H1 (cell line): ENCODE data around the gene GABARAPL1. TPM values are rescaled to one million over a fixed set of nuclear protein-coding genes. Genes with fewer than 3 reads are reported as not detected.

Experiments used
- CTCF ChIA-PET: fragments of 300-600 bp; sonication (Branson Sonifier 250); formaldehyde crosslinking; loops from one replicate; lab custom pipeline; 2021; ENCODE audit not compliant: partially characterized antibody; lab: Charles Lee
- POLR2A ChIA-PET: fragments of 300-600 bp; sonication (Branson Sonifier 250); formaldehyde crosslinking; loops from one replicate; lab custom pipeline; 2021; ENCODE audit warnings: inconsistent platforms; ENCODE audit not compliant: partially characterized antibody; lab: Charles Lee
- DNase-seq, 2 experiments: peaks; one replicate each; pipeline versions ENCODE4 v3.0.0 to v3.0.0-alpha.2; 2010 to 2022; ENCODE audit warnings: low spot score in 2 of 2, low read depth in 1 of 2, mixed read lengths in 1 of 2
- FAIRE-seq: peaks from 2 replicates; lab custom pipeline; 2011; peaks lifted over from hg19 to GRCh38; lab: Jason Lieb, UNC
- H2AFZ ChIP-seq: 2 replicates; pipeline ENCODE4 v1.8.1; 2012; ENCODE audit warnings: low read length, inconsistent platforms
- H2AK5ac ChIP-seq: 2 replicates; pipeline ENCODE4 v1.6.1; 2013; ENCODE audit warnings: low read depth, low read length
- H2BK120ac ChIP-seq: replicated peaks from 2 replicates; pipeline ENCODE3; 2013; ENCODE audit warnings: low read depth, low read length, inconsistent platforms
- H2BK12ac ChIP-seq: 2 replicates; pipeline ENCODE4 v1.6.1; 2013; ENCODE audit warnings: low read depth, low read length
- H2BK15ac ChIP-seq: 2 replicates; pipeline ENCODE4 v1.6.1; 2013; ENCODE audit warnings: low read length
- H2BK20ac ChIP-seq: 2 replicates; pipeline ENCODE4 v1.6.1; 2013; ENCODE audit warnings: low read length
- H2BK5ac ChIP-seq: 2 replicates; pipeline ENCODE4 v1.6.1; 2013; ENCODE audit warnings: low read depth, low read length
- H3K14ac ChIP-seq: 2 replicates; pipeline ENCODE4 v1.6.1; 2013; ENCODE audit warnings: inconsistent platforms; ENCODE audit not compliant: insufficient read length
- H3K18ac ChIP-seq: 2 replicates; pipeline ENCODE4 v1.6.1; 2013; ENCODE audit warnings: low read length; ENCODE audit errors: extremely low read depth
- H3K23ac ChIP-seq: 2 replicates; pipeline ENCODE4 v1.6.1; 2013; ENCODE audit warnings: inconsistent platforms; ENCODE audit not compliant: insufficient read length
- H3K23me2 ChIP-seq: 2 replicates; pipeline ENCODE4 v1.6.1; 2013; ENCODE audit warnings: low read depth, low read length
- H3K27ac ChIP-seq: 2 replicates; pipeline ENCODE4 v1.6.1; 2011; ENCODE audit warnings: low read depth, low read length, inconsistent platforms
- H3K27me3 ChIP-seq, 4 experiments: replicated peaks in 1 of 4; 1 replicate in 1 of 4; 2 replicates in 3 of 4; pipeline versions ENCODE4 v1.6.1 to v1.8.1; 2011 to 2013; ENCODE audit warnings: low read length in 3 of 4, mild to moderate bottlenecking in 3 of 4, inconsistent platforms in 2 of 4, mixed read lengths in 2 of 4, moderate library complexity in 1 of 4; ENCODE audit not compliant: control insufficient read depth in 3 of 4, insufficient read depth in 3 of 4; ENCODE audit errors: extremely low read depth in 1 of 4
- H3K36me3 ChIP-seq, 4 experiments: 2 replicates each; pipeline versions ENCODE4 v1.6.1 to v1.8.1; 2011 to 2013; ENCODE audit warnings: mild to moderate bottlenecking in 4 of 4, low read length in 3 of 4, moderate library complexity in 2 of 4, control low read depth in 1 of 4, inconsistent platforms in 1 of 4; ENCODE audit not compliant: insufficient read depth in 4 of 4, control insufficient read depth in 2 of 4
- H3K4ac ChIP-seq: replicated peaks from 2 replicates; pipeline ENCODE3; 2013; ENCODE audit warnings: low read length, low read depth, mixed read lengths, inconsistent platforms; ENCODE audit not compliant: insufficient read length
- H3K4me1 ChIP-seq, 4 experiments: replicated peaks in 1 of 4; 1 replicate in 1 of 4; 2 replicates in 3 of 4; pipeline versions ENCODE4 v1.6.1 to v1.8.1; 2011 to 2013; ENCODE audit warnings: low read length in 3 of 4, inconsistent platforms in 2 of 4, mixed read lengths in 1 of 4; ENCODE audit not compliant: insufficient read depth in 4 of 4, control insufficient read depth in 3 of 4
- H3K4me2 ChIP-seq, 2 experiments: 2 replicates each; pipeline versions ENCODE4 v1.6.1 to v1.8.1; 2011 to 2013; ENCODE audit warnings: low read depth in 2 of 2, low read length in 2 of 2, control low read depth in 1 of 2, inconsistent platforms in 1 of 2, mild to moderate bottlenecking in 1 of 2; ENCODE audit not compliant: insufficient read depth in 1 of 2
- H3K4me3 ChIP-seq, 4 experiments: fragments of 200-600, 300-600 bp in 1 of 4; sonication (generic), shearing (Covaris generic), sonication (Bioruptor Twin) in 1 of 4; 2 replicates each; pipeline versions ENCODE4 v1.5.1 to v1.8.1; 2011 to 2016; ENCODE audit warnings: low read length in 4 of 4, low read depth in 3 of 4, control low read depth in 2 of 4, inconsistent platforms in 2 of 4, mild to moderate bottlenecking in 2 of 4, mixed read lengths in 1 of 4, moderate library complexity in 1 of 4; ENCODE audit not compliant: insufficient read depth in 2 of 4; ENCODE audit errors: extremely low read depth in 1 of 4
- H3K56ac ChIP-seq: replicated peaks from 2 replicates; pipeline ENCODE3; 2013; ENCODE audit warnings: low read depth, mild to moderate bottlenecking, mixed read lengths, low read length, inconsistent platforms; ENCODE audit not compliant: insufficient read length
- H3K79me1 ChIP-seq: 2 replicates; pipeline ENCODE4 v1.6.1; 2013; ENCODE audit warnings: low read depth, low read length, control low read depth
- H3K79me2 ChIP-seq, 2 experiments: 2 replicates each; pipeline versions ENCODE4 v1.6.1 to v1.8.1; 2012 to 2013; ENCODE audit warnings: low read length in 2 of 2, mild to moderate bottlenecking in 2 of 2, inconsistent platforms in 1 of 2; ENCODE audit not compliant: insufficient read depth in 2 of 2, control insufficient read depth in 1 of 2
- H3K9ac ChIP-seq, 4 experiments: replicated peaks in 1 of 4; 1 replicate in 1 of 4; 2 replicates in 3 of 4; pipeline versions ENCODE4 v1.6.1 to v1.8.1; 2011 to 2013; ENCODE audit warnings: low read depth in 3 of 4, low read length in 3 of 4, control low read depth in 2 of 4, mild to moderate bottlenecking in 2 of 4, moderate library complexity in 2 of 4, inconsistent platforms in 1 of 4; ENCODE audit errors: extremely low read depth in 1 of 4
- H3K9me3 ChIP-seq, 2 experiments: 2 replicates each; pipeline versions ENCODE4 v1.6.1 to v1.8.1; 2012 to 2013; ENCODE audit warnings: mild to moderate bottlenecking in 2 of 2, moderate library complexity in 2 of 2, control low read depth in 1 of 2, inconsistent platforms in 1 of 2, low read depth in 1 of 2, low read length in 1 of 2, mixed read lengths in 1 of 2; ENCODE audit not compliant: insufficient read depth in 2 of 2
- H4K20me1 ChIP-seq, 2 experiments: replicated peaks in 1 of 2; 2 replicates each; pipeline versions ENCODE3 to v1.8.1; 2011 to 2013; ENCODE audit warnings: inconsistent platforms in 2 of 2, low read length in 2 of 2, mild to moderate bottlenecking in 1 of 2; ENCODE audit not compliant: insufficient read depth in 2 of 2, control insufficient read depth in 1 of 2
- H4K5ac ChIP-seq: 2 replicates; pipeline ENCODE4 v1.6.1; 2013; ENCODE audit warnings: low read length, low read depth, mixed read lengths, inconsistent platforms; ENCODE audit not compliant: insufficient read length
- H4K8ac ChIP-seq: 2 replicates; pipeline ENCODE4 v1.8.0; 2013; ENCODE audit warnings: mild to moderate bottlenecking, moderate library complexity, low read length, inconsistent platforms; ENCODE audit not compliant: insufficient read depth; ENCODE audit errors: extremely low read depth
- H4K91ac ChIP-seq: replicated peaks from 2 replicates; pipeline ENCODE3; 2013; ENCODE audit warnings: low read length, mixed read lengths, inconsistent platforms; ENCODE audit not compliant: insufficient read length
- MAFK ChIP-seq: IDR thresholded peaks from 2 replicates; pipeline ENCODE4 v1.6.1; 2012; ENCODE audit warnings: low read depth, mild to moderate bottlenecking, improper control_type of control experiment, low read length
- NRF1 ChIP-seq: IDR thresholded peaks from 2 replicates; pipeline ENCODE4 v1.6.1; 2011; ENCODE audit warnings: mild to moderate bottlenecking, low read depth, low read length, improper control_type of control experiment
- TBP ChIP-seq: IDR thresholded peaks from 2 replicates; pipeline ENCODE4 v1.6.1; 2011; ENCODE audit warnings: low read depth, low read length, improper control_type of control experiment
- WGBS, 2 experiments: shearing (Covaris generic) in 1 of 2; methylation state at CpG; one replicate each; pipeline versions ENCODE4 v1.1.6 to v1.1.7; 2013 to 2015; ENCODE audit warnings: low lambda C conversion rate in 2 of 2, mixed read lengths in 2 of 2, inconsistent platforms in 1 of 2, low coverage in 1 of 2, missing lambda C conversion rate in 1 of 2; ENCODE audit not compliant: insufficient replicate concordance in 2 of 2, insufficient coverage in 1 of 2, insufficient read length in 1 of 2; ENCODE audit errors: extremely low coverage in 1 of 2, missing lambda C conversion rate in 1 of 2; 5-methylcytosine and 5-hydroxymethylcytosine counted together
- polyA plus RNA-seq, 7 experiments: library from polyadenylated mRNA; depleted of rRNA in 3 of 7; stranded (reverse) in 5 of 7; unstranded in 2 of 7; fragments of >200 nt in 5 of 7; fragments of 200-250 nt in 2 of 7; gene quantifications; 1 replicate in 5 of 7; 2 replicates in 1 of 7; 4 replicates in 1 of 7; pipeline versions ENCODE4 v1.2.1 to v1.2.3, GENCODE V29; 2011 to 2013; ENCODE audit warnings: missing spikeins in 2 of 7, mixed read lengths in 2 of 7
- total RNA-seq: library from RNA; stranded (reverse); fragmentation: NEBNext Ultra II Directional; extraction: Animal tissue kit (Norgen Biotek cat#: 25700); gene quantifications from 2 replicates; pipeline ENCODE4 v1.2.1, GENCODE V29; 2021
- TF ChIP-seq, protein P1 (sequence below): IDR thresholded peaks from 2 replicates; pipeline ENCODE4 v1.6.1; 2011; ENCODE audit warnings: low read length, improper control_type of control experiment

The GABARAPL1 gene
- total and polyA plus RNA-seq, 2 of the 8 experiments (the other 6 are each of a cell fraction or from before 2014, with no cell fraction given): 56.1 to 87.9 TPM

- Histone ChIP-seq H4K20me1 (no peaks in the 10 kb centered on the region), H2BK12ac (no peak overlapping the region), H3K36me3 (no peaks in the 10 kb centered on the region), H3K9ac (no peak overlapping the region), H2BK15ac (no peak overlapping the region), H4K8ac (no peak overlapping the region), H3K79me1 (no peaks in the 10 kb centered on the region), H2BK5ac (no peak overlapping the region), H3K27me3 (no peaks in the 10 kb centered on the region), H3K18ac (no peak overlapping the region), H2AK5ac (no peak overlapping the region), H3K27ac (no peak overlapping the region), H3K56ac (no peak overlapping the region), H4K5ac (no peak overlapping the region), H3K14ac (no peak overlapping the region), H4K91ac (no peak overlapping the region), H3K79me2 (no peaks in the 10 kb centered on the region), H3K9me3 (no peaks in the 10 kb centered on the region), H3K4me2 (no peak overlapping the region), H3K4ac (no peak overlapping the region), H3K4me3 (no peak overlapping the region), H2BK120ac (no peak overlapping the region), H3K23ac (no peak overlapping the region), H2AFZ (peak overlapping the region; percentile 85), H2BK20ac (no peak overlapping the region), H3K4me1 (no peaks in the 10 kb centered on the region), H3K23me2 (no peaks in the 10 kb centered on the region)
- no peak for DNase-seq
- ChIA-PET POLR2A (no interaction called here), CTCF (interaction anchor here (0.6 to 1.3 kb wide), 2 partner anchors 15 to 46 kb away, joined by 3 to 4 read pairs; no protein-coding TSS in a partner anchor)
- FAIRE-seq: no peak
- WGBS, 2 experiments: 84% methylated on average over 5 of the region's 5 CpGs; no CpG with 5 or more reads in 1 of the 2 experiments
- TF ChIP-seq NRF1 (no peak), TBP (no peak), MAFK (no peak)
- TF ChIP-seq, protein P1, sequence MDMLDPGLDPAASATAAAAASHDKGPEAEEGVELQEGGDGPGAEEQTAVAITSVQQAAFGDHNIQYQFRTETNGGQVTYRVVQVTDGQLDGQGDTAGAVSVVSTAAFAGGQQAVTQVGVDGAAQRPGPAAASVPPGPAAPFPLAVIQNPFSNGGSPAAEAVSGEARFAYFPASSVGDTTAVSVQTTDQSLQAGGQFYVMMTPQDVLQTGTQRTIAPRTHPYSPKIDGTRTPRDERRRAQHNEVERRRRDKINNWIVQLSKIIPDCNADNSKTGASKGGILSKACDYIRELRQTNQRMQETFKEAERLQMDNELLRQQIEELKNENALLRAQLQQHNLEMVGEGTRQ: no peak
Measured at GRCh38 chr12:10182354-10183049, 30.2 kb upstream of the GABARAPL1 start.
